BE2C (cell line): Measurements from ENCODE around the gene PPP2R2B.

Experiments used
- DNase-seq: peaks from one replicate; pipeline ENCODE4 v3.0.0-alpha.2; 2020
- H3K27me3 ChIP-seq: fragments of 250-450 bp; sonication (Bioruptor Pico); 2 replicates; pipeline ENCODE4 v1.5.1; 2020; ENCODE audit warnings: mild to moderate bottlenecking
- H3K36me3 ChIP-seq: fragments of 250-450 bp; sonication (Bioruptor Pico); 2 replicates; pipeline ENCODE4 v1.5.1; 2020; ENCODE audit warnings: mild to moderate bottlenecking
- H3K4me1 ChIP-seq: fragments of 250-450 bp; sonication (Bioruptor Pico); 2 replicates; pipeline ENCODE4 v1.5.1; 2020
- H3K4me3 ChIP-seq: 2 replicates; pipeline ENCODE4 v1.5.1; 2011; ENCODE audit warnings: low read depth, low read length
- H3K9me3 ChIP-seq: fragments of 250-450 bp; sonication (Bioruptor Pico); 2 replicates; pipeline ENCODE4 v1.5.1; 2020
- CTCF ChIP-seq: IDR thresholded peaks from 2 replicates; pipeline ENCODE4 v1.5.1; 2012; ENCODE audit warnings: mild to moderate bottlenecking, low read depth, low read length

PPP2R2B gene

GRCh38 chr5:146767534-146767933 lies 111.0 kb downstream of the PPP2R2B start:
- H3K27me3 ChIP-seq, result no peaks in the 10 kb centered on the region
- no peak overlapping the region for H3K4me3 ChIP-seq
- TF ChIP-seq CTCF, result no peak
- H3K9me3 ChIP-seq, result no peaks in the 10 kb centered on the region
- H3K36me3 ChIP-seq, result no peaks in the 10 kb centered on the region
- no peak for DNase-seq
- H3K4me1 ChIP-seq, result no peaks in the 10 kb centered on the region

GRCh38 chr5:146766013-146766412 lies 112.5 kb downstream of the PPP2R2B start:
- DNase-seq, result no peak
- Histone ChIP-seq H3K27me3 (no peaks in the 10 kb centered on the region), H3K36me3 (no peaks in the 10 kb centered on the region), H3K4me1 (no peaks in the 10 kb centered on the region), H3K9me3 (no peaks in the 10 kb centered on the region), H3K4me3 (no peak overlapping the region)
- TF ChIP-seq CTCF, result no peak

- no peaks in the 10 kb centered on the region for H3K4me1 ChIP-seq
- no peaks in the 10 kb centered on the region for H3K9me3 ChIP-seq
- H3K36me3 ChIP-seq, result no peaks in the 10 kb centered on the region
- H3K4me3 ChIP-seq, result no peak overlapping the region
- no peak for TF ChIP-seq CTCF
- no peak for DNase-seq
- no peaks in the 10 kb centered on the region for H3K27me3 ChIP-seq
These were observed 113.3 kb downstream of the PPP2R2B start for GRCh38 chr5:146765089-146765832.

GRCh38 chr5:146762830-146763229 lies 115.7 kb downstream of the PPP2R2B start:
- Histone ChIP-seq H3K9me3 (no peaks in the 10 kb centered on the region), H3K36me3 (no peaks in the 10 kb centered on the region), H3K4me1 (no peaks in the 10 kb centered on the region), H3K27me3 (no peaks in the 10 kb centered on the region), H3K4me3 (no peak overlapping the region)
- peak; percentile 61 for DNase-seq
- TF ChIP-seq CTCF, result no peak

- no peaks in the 10 kb centered on the region for H3K36me3 ChIP-seq
- H3K27me3 ChIP-seq, result no peaks in the 10 kb centered on the region
- DNase-seq, result no peak
- TF ChIP-seq CTCF, result no peak
- no peaks in the 10 kb centered on the region for H3K4me1 ChIP-seq
- no peaks in the 10 kb centered on the region for H3K9me3 ChIP-seq
- H3K4me3 ChIP-seq, result no peak overlapping the region
These were observed 116.7 kb downstream of the PPP2R2B start for GRCh38 chr5:146761811-146762210.

GRCh38 chr5:146758938-146759337 lies 119.6 kb downstream of the PPP2R2B start:
- Histone ChIP-seq H3K27me3 (no peaks in the 10 kb centered on the region), H3K4me1 (no peaks in the 10 kb centered on the region), H3K9me3 (no peaks in the 10 kb centered on the region), H3K36me3 (no peaks in the 10 kb centered on the region), H3K4me3 (no peak overlapping the region)
- no peak for TF ChIP-seq CTCF
- DNase-seq, result no peak
